K562 (cell line): Measurements from ENCODE around the gene LRRC4B. TPM values are rescaled to one million over a fixed set of nuclear protein-coding genes. Genes with fewer than 3 reads are reported as not detected.

Experiments
- ARID3B ChIP-seq: fragments of 250-450 bp; sonication (Bioruptor Pico); IDR thresholded peaks from 2 replicates; pipeline ENCODE4 v1.4.0; 2020; ENCODE audit warnings: borderline replicate concordance
- E2F6 ChIP-seq, 2 experiments: IDR thresholded peaks; 2 replicates each; pipeline ENCODE4 v1.6.1; 2011; ENCODE audit warnings: borderline replicate concordance in 1 of 2, control low read depth in 1 of 2, low read depth in 1 of 2, low read length in 1 of 2, mild to moderate bottlenecking in 1 of 2, mixed read lengths in 1 of 2, moderate library complexity in 1 of 2; ENCODE audit not compliant: insufficient read depth in 1 of 2, insufficient read length in 1 of 2, poor library complexity in 1 of 2, severe bottlenecking in 1 of 2; ENCODE audit errors: extremely low read depth in 1 of 2
- HDGF ChIP-seq: fragments of 450-650 bp; IDR thresholded peaks from 2 replicates; pipeline ENCODE4 v1.6.1; 2016
- HMG20B ChIP-seq: fragments of 250-450 bp; sonication (Bioruptor Pico); IDR thresholded peaks from 2 replicates; pipeline ENCODE4 v1.5.0; 2021; ENCODE audit warnings: mild to moderate bottlenecking
- MIER1 ChIP-seq: fragments of 450-650 bp; IDR thresholded peaks from 2 replicates; pipeline ENCODE4 v1.6.1; 2016; ENCODE audit warnings: antibody characterized with exemption, mild to moderate bottlenecking, low read depth
- RB1 ChIP-seq: fragments of 450-650 bp; IDR thresholded peaks from 2 replicates; pipeline ENCODE4 v1.6.1; 2017; ENCODE audit warnings: low read depth, mild to moderate bottlenecking
- SAFB ChIP-seq: fragments of 200-400 bp; formaldehyde crosslinking; IDR thresholded peaks from 2 replicates; pipeline ENCODE4 v1.6.1; 2017; ENCODE audit warnings: low read depth, low read length, borderline replicate concordance
- SREBF2 ChIP-seq: sonication (generic); formaldehyde crosslinking; IDR thresholded peaks from 2 replicates; pipeline ENCODE4 v1.4.0; 2020; ENCODE audit warnings: mild to moderate bottlenecking, missing genetic modification reagents
- U2AF2 ChIP-seq: fragments of 200-400 bp; formaldehyde crosslinking; optimal IDR thresholded peaks from 2 replicates; pipeline ENCODE3; 2017; ENCODE audit warnings: low read depth, mild to moderate bottlenecking, low read length
- ZBED1 ChIP-seq: IDR thresholded peaks from 2 replicates; pipeline ENCODE4 v1.6.1; 2014
- ZBTB12 ChIP-seq: fragments of 250-450 bp; sonication (Bioruptor Pico); IDR thresholded peaks from 2 replicates; pipeline ENCODE4 v1.4.0; 2020
- ZBTB34 ChIP-seq: fragments of 250-450 bp; sonication (Bioruptor Pico); IDR thresholded peaks from 2 replicates; pipeline ENCODE4 v1.8.0; 2021; ENCODE audit warnings: mild to moderate bottlenecking, moderate library complexity
- ZNF143 ChIP-seq: sonication (generic); formaldehyde crosslinking; IDR thresholded peaks from 2 replicates; pipeline ENCODE4 v1.9.0; 2022; ENCODE audit warnings: mild to moderate bottlenecking, missing genetic modification reagents
- ZNF584 ChIP-seq: fragments of 200-800 bp; sonication (Bioruptor generic); IDR thresholded peaks from 2 replicates; pipeline ENCODE4 v1.6.1; 2016; ENCODE audit warnings: low read depth, mild to moderate bottlenecking, missing genetic modification characterization, missing compliant biosample characterization
- polyA plus RNA-seq, 8 experiments: library from polyadenylated mRNA; depleted of rRNA in 4 of 8; stranded (reverse) in 5 of 8; unstranded in 3 of 8; fragments of >200 nt; fragmentation: Nextera tagmentation in 2 of 8; fragmentation: Illumina TruSeq in 1 of 8; extraction: Ambion mirVana in 2 of 8; extraction: Trizol in 1 of 8; gene quantifications; 2 replicates each; pipeline versions ENCODE4 v1.2.1 to v1.2.3, GENCODE V29; 2011 to 2014; ENCODE audit warnings: inconsistent platforms in 1 of 8, missing spikeins in 1 of 8
- total RNA-seq, 7 experiments: library from RNA; depleted of rRNA in 6 of 7; stranded (reverse); fragments of >200 nt in 6 of 7; fragmentation: Illumina TruSeq in 2 of 7; extraction: Trizol in 2 of 7; gene quantifications; 2 replicates each; pipeline versions ENCODE4 v1.2.1 to v1.2.3, GENCODE V29; 2011 to 2021; ENCODE audit warnings: low replicate concordance in 1 of 7

Gene LRRC4B
- total and polyA plus RNA-seq, 9 of the 15 experiments (the other 6 are each of a cell fraction or from before 2014, with no cell fraction given) = 0.18 to 9.6 (median 2.9) TPM; not detected in 2

GRCh38 chr19:50556282-50557008 lies 11.8 kb downstream of the LRRC4B start (continued):
- no peak for TF ChIP-seq ZBTB34 (CRISPR knock-in tag)
- no peak for TF ChIP-seq HMG20B (CRISPR knock-in tag)
- TF ChIP-seq ZBED1 = no peak
- TF ChIP-seq ZNF584 (CRISPR knock-in tag) = no peak
- TF ChIP-seq ZNF143 (CRISPR knock-in tag) = no peak
- TF ChIP-seq SAFB = no peak
- no peak for TF ChIP-seq ZBTB12 (CRISPR knock-in tag)
- TF ChIP-seq SREBF2 (CRISPR knock-in tag) = no peak
- no peak for TF ChIP-seq E2F6 (IDR thresholded peaks at IDR 0.05; ENCODE audit: borderline replicate concordance in 1 of 2, extremely low read depth in 1 of 2, insufficient read depth in 1 of 2, insufficient read length in 1 of 2, low read depth in 1 of 2, low read length in 1 of 2, poor library complexity in 1 of 2, severe bottlenecking in 1 of 2)
- TF ChIP-seq ARID3B (CRISPR knock-in tag) = no peak
- peak; percentile 73; the same call in 1 of the 2 replicates for TF ChIP-seq RB1
- TF ChIP-seq U2AF2 = no peak
- TF ChIP-seq HDGF = no peak
- peak; percentile 46; the same call in 1 of the 2 replicates for TF ChIP-seq MIER1
